ENCODE measurements around the gene ATP8A2. TPM values are rescaled to one million over a fixed set of nuclear protein-coding genes. Genes with fewer than 3 reads are reported as not detected.
A peak's percentile ranks its signal among the peaks of the same experiment; 100 is the strongest.

The ATP8A2 gene
- total RNA-seq, 6 experiments from 2014 or later = not detected

- no peaks in the 10 kb centered on the region for H3K36me3 ChIP-seq
- no peak overlapping the region for H3K27ac ChIP-seq
- peak in 3 of 4 donors; percentile 39 to 57 (median 55) for ATAC-seq
- no peak overlapping the region for H3K4me3 ChIP-seq
- intact Hi-C loops (cut with DNase I) = no loop called here
- 40% methylated on average over 8 of the region's 11 CpGs for WGBS (ENCODE audit: insufficient coverage, low coverage, low lambda C conversion rate, missing lambda C conversion rate)
- DNase-seq = no peak
- no peaks in the 10 kb centered on the region for H3K4me1 ChIP-seq
- no peak for TF ChIP-seq CTCF (IDR thresholded peaks at IDR 0.05)
- TF ChIP-seq POLR2A (IDR thresholded peaks at IDR 0.05) = no peak
- H3K27me3 ChIP-seq = no peaks in the 10 kb centered on the region
- no peaks in the 10 kb centered on the region for H3K9me3 ChIP-seq
Observed at GRCh38 chr13:25847635-25848626, 476.2 kb downstream of the ATP8A2 start.

GRCh38 chr13:25848812-25849745, 477.3 kb downstream of the ATP8A2 start:
- intact Hi-C loops (cut with DNase I) = no loop called here
- Histone ChIP-seq H3K27me3 (no peaks in the 10 kb centered on the region), H3K9me3 (no peaks in the 10 kb centered on the region), H3K4me3 (no peak overlapping the region), H3K27ac (no peak overlapping the region), H3K36me3 (no peaks in the 10 kb centered on the region), H3K4me1 (no peaks in the 10 kb centered on the region)
- ATAC-seq (no peak), DNase-seq (no peak)
- 53% methylated on average over 8 of the region's 8 CpGs for WGBS (ENCODE audit: insufficient coverage, low coverage, low lambda C conversion rate, missing lambda C conversion rate)
- TF ChIP-seq CTCF (IDR thresholded peaks at IDR 0.05) (no peak), POLR2A (IDR thresholded peaks at IDR 0.05) (no peak)

- Histone ChIP-seq H3K27ac (no peak overlapping the region), H3K4me1 (no peaks in the 10 kb centered on the region), H3K36me3 (no peaks in the 10 kb centered on the region), H3K9me3 (no peaks in the 10 kb centered on the region), H3K27me3 (no peaks in the 10 kb centered on the region), H3K4me3 (no peak overlapping the region)
- ATAC-seq (no peak), DNase-seq (no peak)
- intact Hi-C loops (cut with DNase I) = no loop called here
- WGBS (ENCODE audit: insufficient coverage, low coverage, low lambda C conversion rate, missing lambda C conversion rate) = 74% methylated on average over 4 of the region's 4 CpGs
- TF ChIP-seq CTCF (IDR thresholded peaks at IDR 0.05) (no peak), POLR2A (IDR thresholded peaks at IDR 0.05) (no peak)
Observed at GRCh38 chr13:25857830-25858229, 486.1 kb downstream of the ATP8A2 start.

GRCh38 chr13:25859528-25859927, 487.8 kb downstream of the ATP8A2 start:
- WGBS (ENCODE audit: insufficient coverage, low coverage, low lambda C conversion rate, missing lambda C conversion rate) = 56% methylated on average over 3 of the region's 3 CpGs

More at GRCh38 chr13:25859528-25859927, 487.8 kb downstream of the ATP8A2 start:
- Histone ChIP-seq H3K27ac (no peak overlapping the region), H3K9me3 (no peaks in the 10 kb centered on the region), H3K36me3 (no peaks in the 10 kb centered on the region), H3K4me1 (no peaks in the 10 kb centered on the region), H3K27me3 (no peaks in the 10 kb centered on the region), H3K4me3 (no peak overlapping the region)
- no peak for TF ChIP-seq POLR2A (IDR thresholded peaks at IDR 0.05)
- no peak for TF ChIP-seq CTCF (IDR thresholded peaks at IDR 0.05)
- DNase-seq (no peak), ATAC-seq (no peak)
- intact Hi-C loops (cut with DNase I) = no loop called here

All from right lobe of liver (tissue), 6 donors.